Measurements from ENCODE around the gene LAMC3. TPM values are rescaled to one million over a fixed set of nuclear protein-coding genes. Genes with fewer than 3 reads are reported as not detected.

LAMC3 gene
- polyA plus RNA-seq, 1 of the 3 experiments (the other 2 are of a cell fraction): 0.07 TPM

DNA sequence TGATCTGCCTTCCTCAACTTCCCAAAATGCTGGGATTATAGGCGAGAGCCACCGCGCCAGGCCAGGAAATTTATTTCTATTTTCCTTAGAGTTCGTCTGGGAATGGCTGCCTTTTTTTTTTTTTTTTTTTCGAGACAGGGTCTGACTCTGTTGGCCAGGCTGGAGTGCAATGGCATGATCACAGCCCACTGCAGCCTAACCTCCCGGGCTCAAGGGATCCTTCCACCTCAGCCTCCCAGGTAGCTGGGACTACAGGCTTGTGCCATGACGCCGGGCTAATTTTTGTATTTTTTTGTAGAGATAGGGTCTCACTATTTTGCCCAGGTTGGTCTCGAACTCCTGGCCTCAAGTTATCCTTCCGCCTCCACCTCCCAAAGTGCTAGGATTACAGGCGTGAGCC lies 888 bp upstream of the LAMC3 start (continued):
- no peak for TF ChIP-seq SIN3A (IDR thresholded peaks at IDR 0.05; ENCODE audit: borderline replicate concordance, low read depth, low read length)
- no peak for TF ChIP-seq RXRA (IDR thresholded peaks at IDR 0.05; ENCODE audit: borderline replicate concordance, low read depth)
- TF ChIP-seq, protein P1, sequence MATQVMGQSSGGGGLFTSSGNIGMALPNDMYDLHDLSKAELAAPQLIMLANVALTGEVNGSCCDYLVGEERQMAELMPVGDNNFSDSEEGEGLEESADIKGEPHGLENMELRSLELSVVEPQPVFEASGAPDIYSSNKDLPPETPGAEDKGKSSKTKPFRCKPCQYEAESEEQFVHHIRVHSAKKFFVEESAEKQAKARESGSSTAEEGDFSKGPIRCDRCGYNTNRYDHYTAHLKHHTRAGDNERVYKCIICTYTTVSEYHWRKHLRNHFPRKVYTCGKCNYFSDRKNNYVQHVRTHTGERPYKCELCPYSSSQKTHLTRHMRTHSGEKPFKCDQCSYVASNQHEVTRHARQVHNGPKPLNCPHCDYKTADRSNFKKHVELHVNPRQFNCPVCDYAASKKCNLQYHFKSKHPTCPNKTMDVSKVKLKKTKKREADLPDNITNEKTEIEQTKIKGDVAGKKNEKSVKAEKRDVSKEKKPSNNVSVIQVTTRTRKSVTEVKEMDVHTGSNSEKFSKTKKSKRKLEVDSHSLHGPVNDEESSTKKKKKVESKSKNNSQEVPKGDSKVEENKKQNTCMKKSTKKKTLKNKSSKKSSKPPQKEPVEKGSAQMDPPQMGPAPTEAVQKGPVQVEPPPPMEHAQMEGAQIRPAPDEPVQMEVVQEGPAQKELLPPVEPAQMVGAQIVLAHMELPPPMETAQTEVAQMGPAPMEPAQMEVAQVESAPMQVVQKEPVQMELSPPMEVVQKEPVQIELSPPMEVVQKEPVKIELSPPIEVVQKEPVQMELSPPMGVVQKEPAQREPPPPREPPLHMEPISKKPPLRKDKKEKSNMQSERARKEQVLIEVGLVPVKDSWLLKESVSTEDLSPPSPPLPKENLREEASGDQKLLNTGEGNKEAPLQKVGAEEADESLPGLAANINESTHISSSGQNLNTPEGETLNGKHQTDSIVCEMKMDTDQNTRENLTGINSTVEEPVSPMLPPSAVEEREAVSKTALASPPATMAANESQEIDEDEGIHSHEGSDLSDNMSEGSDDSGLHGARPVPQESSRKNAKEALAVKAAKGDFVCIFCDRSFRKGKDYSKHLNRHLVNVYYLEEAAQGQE (IDR thresholded peaks at IDR 0.05; ENCODE audit: low read depth, low read length): no peak
- no peak for TF ChIP-seq RAD21 (IDR thresholded peaks at IDR 0.05; ENCODE audit: low read length)
- TF ChIP-seq TCF12 (IDR thresholded peaks at IDR 0.05): no peak
- TF ChIP-seq YY1 (IDR thresholded peaks at IDR 0.05; ENCODE audit: low read depth): no peak
- TF ChIP-seq MEF2A (IDR thresholded peaks at IDR 0.05; ENCODE audit: borderline replicate concordance, low read depth): no peak
- no peak for TF ChIP-seq NFIC (IDR thresholded peaks at IDR 0.05; ENCODE audit: borderline replicate concordance)

DNA sequence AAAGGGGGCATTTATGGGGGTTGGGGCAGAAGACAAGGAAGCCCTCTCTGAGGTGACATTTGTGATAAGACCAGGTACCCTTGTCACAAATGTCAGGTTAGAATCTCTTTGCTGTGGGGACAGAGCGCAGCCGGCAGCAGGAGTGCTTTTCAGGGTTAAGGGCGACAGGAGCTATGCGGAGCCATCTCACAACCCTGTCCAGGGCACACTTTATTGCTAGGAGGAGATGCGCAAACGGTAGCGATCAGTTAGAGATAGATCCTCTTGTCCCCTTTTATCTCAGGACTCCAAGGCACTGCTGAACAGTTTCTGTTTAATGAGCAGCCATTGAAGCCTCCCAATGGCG lies 438 bp upstream of the LAMC3 start:
- no peak overlapping the region for H3K9ac ChIP-seq
- TF ChIP-seq, protein P2, sequence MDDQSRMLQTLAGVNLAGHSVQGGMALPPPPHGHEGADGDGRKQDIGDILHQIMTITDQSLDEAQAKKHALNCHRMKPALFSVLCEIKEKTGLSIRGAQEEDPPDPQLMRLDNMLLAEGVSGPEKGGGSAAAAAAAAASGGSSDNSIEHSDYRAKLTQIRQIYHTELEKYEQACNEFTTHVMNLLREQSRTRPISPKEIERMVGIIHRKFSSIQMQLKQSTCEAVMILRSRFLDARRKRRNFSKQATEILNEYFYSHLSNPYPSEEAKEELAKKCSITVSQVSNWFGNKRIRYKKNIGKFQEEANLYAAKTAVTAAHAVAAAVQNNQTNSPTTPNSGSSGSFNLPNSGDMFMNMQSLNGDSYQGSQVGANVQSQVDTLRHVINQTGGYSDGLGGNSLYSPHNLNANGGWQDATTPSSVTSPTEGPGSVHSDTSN (IDR thresholded peaks at IDR 0.05): no peak
- TF ChIP-seq, protein P3, sequence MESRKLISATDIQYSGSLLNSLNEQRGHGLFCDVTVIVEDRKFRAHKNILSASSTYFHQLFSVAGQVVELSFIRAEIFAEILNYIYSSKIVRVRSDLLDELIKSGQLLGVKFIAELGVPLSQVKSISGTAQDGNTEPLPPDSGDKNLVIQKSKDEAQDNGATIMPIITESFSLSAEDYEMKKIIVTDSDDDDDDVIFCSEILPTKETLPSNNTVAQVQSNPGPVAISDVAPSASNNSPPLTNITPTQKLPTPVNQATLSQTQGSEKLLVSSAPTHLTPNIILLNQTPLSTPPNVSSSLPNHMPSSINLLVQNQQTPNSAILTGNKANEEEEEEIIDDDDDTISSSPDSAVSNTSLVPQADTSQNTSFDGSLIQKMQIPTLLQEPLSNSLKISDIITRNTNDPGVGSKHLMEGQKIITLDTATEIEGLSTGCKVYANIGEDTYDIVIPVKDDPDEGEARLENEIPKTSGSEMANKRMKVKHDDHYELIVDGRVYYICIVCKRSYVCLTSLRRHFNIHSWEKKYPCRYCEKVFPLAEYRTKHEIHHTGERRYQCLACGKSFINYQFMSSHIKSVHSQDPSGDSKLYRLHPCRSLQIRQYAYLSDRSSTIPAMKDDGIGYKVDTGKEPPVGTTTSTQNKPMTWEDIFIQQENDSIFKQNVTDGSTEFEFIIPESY (IDR thresholded peaks at IDR 0.05; ENCODE audit: borderline replicate concordance, low read depth): no peak
- no peak for TF ChIP-seq SIN3A (IDR thresholded peaks at IDR 0.05; ENCODE audit: borderline replicate concordance, low read depth, low read length)
- no peak for TF ChIP-seq RXRA (IDR thresholded peaks at IDR 0.05; ENCODE audit: borderline replicate concordance, low read depth)
- TF ChIP-seq EP300 (IDR thresholded peaks at IDR 0.05; ENCODE audit: borderline replicate concordance in 1 of 2, low read depth in 1 of 2, low read length in 1 of 2): no peak
- TF ChIP-seq FOSL2 (IDR thresholded peaks at IDR 0.05; ENCODE audit: borderline replicate concordance, low read depth): no peak
- TF ChIP-seq NFIC (IDR thresholded peaks at IDR 0.05; ENCODE audit: borderline replicate concordance): no peak
- TF ChIP-seq RAD21 (IDR thresholded peaks at IDR 0.05; ENCODE audit: low read length): no peak
- TF ChIP-seq, protein P4, sequence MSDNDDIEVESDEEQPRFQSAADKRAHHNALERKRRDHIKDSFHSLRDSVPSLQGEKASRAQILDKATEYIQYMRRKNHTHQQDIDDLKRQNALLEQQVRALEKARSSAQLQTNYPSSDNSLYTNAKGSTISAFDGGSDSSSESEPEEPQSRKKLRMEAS (IDR thresholded peaks at IDR 0.05; ENCODE audit: low read depth): no peak
- no peak for TF ChIP-seq JUND (IDR thresholded peaks at IDR 0.05)
- TF ChIP-seq, protein P5, sequence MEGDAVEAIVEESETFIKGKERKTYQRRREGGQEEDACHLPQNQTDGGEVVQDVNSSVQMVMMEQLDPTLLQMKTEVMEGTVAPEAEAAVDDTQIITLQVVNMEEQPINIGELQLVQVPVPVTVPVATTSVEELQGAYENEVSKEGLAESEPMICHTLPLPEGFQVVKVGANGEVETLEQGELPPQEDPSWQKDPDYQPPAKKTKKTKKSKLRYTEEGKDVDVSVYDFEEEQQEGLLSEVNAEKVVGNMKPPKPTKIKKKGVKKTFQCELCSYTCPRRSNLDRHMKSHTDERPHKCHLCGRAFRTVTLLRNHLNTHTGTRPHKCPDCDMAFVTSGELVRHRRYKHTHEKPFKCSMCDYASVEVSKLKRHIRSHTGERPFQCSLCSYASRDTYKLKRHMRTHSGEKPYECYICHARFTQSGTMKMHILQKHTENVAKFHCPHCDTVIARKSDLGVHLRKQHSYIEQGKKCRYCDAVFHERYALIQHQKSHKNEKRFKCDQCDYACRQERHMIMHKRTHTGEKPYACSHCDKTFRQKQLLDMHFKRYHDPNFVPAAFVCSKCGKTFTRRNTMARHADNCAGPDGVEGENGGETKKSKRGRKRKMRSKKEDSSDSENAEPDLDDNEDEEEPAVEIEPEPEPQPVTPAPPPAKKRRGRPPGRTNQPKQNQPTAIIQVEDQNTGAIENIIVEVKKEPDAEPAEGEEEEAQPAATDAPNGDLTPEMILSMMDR (IDR thresholded peaks at IDR 0.05): no peak
- no peak for TF ChIP-seq TAF1 (IDR thresholded peaks at IDR 0.05; ENCODE audit: borderline replicate concordance, low read depth, low read length)
- ChIA-PET CTCF (interaction anchor here (0.7 to 2.8 kb wide), 5 partner anchors 10 to 343 kb away, joined by 3 to 19 read pairs (median 3); no protein-coding TSS in a partner anchor), POLR2A (no interaction called here)
- H3F3A ChIP-seq (replicated peaks; ENCODE audit: insufficient read depth): no peaks in the 10 kb centered on the region
- H3K4me2 ChIP-seq: 0 out of 2 replicates have a peak overlapping the region, but pooled peaks have one; percentile 16
- H3K79me2 ChIP-seq (ENCODE audit: insufficient read depth): no peaks in the 10 kb centered on the region
- H4K20me1 ChIP-seq (ENCODE audit: insufficient read depth): no peaks in the 10 kb centered on the region
- H3K4me3 ChIP-seq (ENCODE audit: low read depth in 2 of 2, low read length in 1 of 2): peak overlapping the region; percentile 13 to 26; a peak in 2 of 4 replicates
- H3K27me3 ChIP-seq (ENCODE audit: insufficient read depth): peaks cover 35% of the 10 kb centered on the region
- no peaks in the 10 kb centered on the region; a peak in 1 of 4 replicates for H3K4me1 ChIP-seq (ENCODE audit: control insufficient read depth in 1 of 2, insufficient read depth in 2 of 2, low read depth in 1 of 2, low read length in 1 of 2)
- no peaks in the 10 kb centered on the region for H3K9me2 ChIP-seq
- H3K27ac ChIP-seq (ENCODE audit: low read depth in 2 of 2, low read length in 1 of 2): no peak overlapping the region
- no peaks in the 10 kb centered on the region for H3K36me3 ChIP-seq (replicated peaks in 1 of 2; ENCODE audit: control insufficient read depth in 1 of 2, insufficient read depth in 2 of 2, low read length in 1 of 2)
- no peaks in the 10 kb centered on the region for H3K9me3 ChIP-seq
- no peak for DNase-seq
- H2AFZ ChIP-seq (ENCODE audit: low read depth): no peak overlapping the region; the same call in 1 of the 2 replicates
- WGBS (ENCODE audit: low lambda C conversion rate): 12% methylated on average over 6 of the region's 8 CpGs

All from SK-N-SH (cell line).